Measurements from ENCODE around the gene ILF3.

The ILF3 gene

GRCh38 chr19:10688545-10689280, 34.6 kb downstream of the ILF3 start:
- CTCF ChIA-PET = no interaction called here
- POLR2A ChIA-PET = no interaction called here
- no peak for DNase-seq (ENCODE audit: extremely low spot score)
- TF ChIP-seq TARDBP (IDR thresholded peaks at IDR 0.05) = no peak
- TF ChIP-seq FOXA1 (IDR thresholded peaks at IDR 0.05) = no peak
- TF ChIP-seq ARNT (IDR thresholded peaks at IDR 0.05) = no peak
- TF ChIP-seq NFRKB (IDR thresholded peaks at IDR 0.05) = no peak
- TF ChIP-seq L3MBTL2 (conservative IDR thresholded peaks at IDR 0.05) = no peak
- TF ChIP-seq LEF1 (IDR thresholded peaks at IDR 0.05; ENCODE audit: borderline replicate concordance) = no peak
- no peak for TF ChIP-seq FOXM1 (IDR thresholded peaks at IDR 0.05; ENCODE audit: borderline replicate concordance)
- no peak for TF ChIP-seq FOXK2 (IDR thresholded peaks at IDR 0.05)

- DNase-seq (ENCODE audit: extremely low spot score) = no peak
- ChIA-PET POLR2A (no interaction called here), CTCF (interaction anchor here (0.9 kb wide), 1 partner anchor 174 kb away, joined by 4 read pairs; no protein-coding TSS in a partner anchor)
Measured at GRCh38 chr19:10690341-10690781, 36.2 kb downstream of the ILF3 start.

GRCh38 chr19:10691178-10691881, 37.2 kb downstream of the ILF3 start:
- no peak for DNase-seq (ENCODE audit: extremely low spot score)
- POLR2A ChIA-PET = interaction anchor here (1.4 kb wide), 1 partner anchor 26 kb away, joined by 4 read pairs; the partner anchor contains the start of gene DNM2
- CTCF ChIA-PET = no interaction called here
- no peak for TF ChIP-seq SP1 (IDR thresholded peaks at IDR 0.05)
- no peak for TF ChIP-seq SUZ12 (IDR thresholded peaks at IDR 0.05)
- no peak for TF ChIP-seq PKNOX1 (IDR thresholded peaks at IDR 0.05)

More at GRCh38 chr19:10690341-10690781, 36.2 kb downstream of the ILF3 start:
- no peak for TF ChIP-seq SUZ12 (IDR thresholded peaks at IDR 0.05)
- no peak for TF ChIP-seq FOXK2 (IDR thresholded peaks at IDR 0.05)
- no peak for TF ChIP-seq BHLHE40 (IDR thresholded peaks at IDR 0.05; ENCODE audit: borderline replicate concordance)
- TF ChIP-seq L3MBTL2 (conservative IDR thresholded peaks at IDR 0.05) = no peak
- no peak for TF ChIP-seq ARNT (IDR thresholded peaks at IDR 0.05)
- no peak for TF ChIP-seq PKNOX1 (IDR thresholded peaks at IDR 0.05)
- no peak for TF ChIP-seq FOXM1 (IDR thresholded peaks at IDR 0.05; ENCODE audit: borderline replicate concordance)
- TF ChIP-seq CTBP1 (IDR thresholded peaks at IDR 0.05; ENCODE audit: borderline replicate concordance) = no peak
- no peak for TF ChIP-seq ZNF384 (IDR thresholded peaks at IDR 0.05)
- TF ChIP-seq NFRKB (IDR thresholded peaks at IDR 0.05) = no peak
- no peak for TF ChIP-seq SP1 (IDR thresholded peaks at IDR 0.05)
- no peak for TF ChIP-seq HDGF (IDR thresholded peaks at IDR 0.05; ENCODE audit: borderline replicate concordance)
- TF ChIP-seq ELF4 (IDR thresholded peaks at IDR 0.05) = no peak
- no peak for TF ChIP-seq TARDBP (IDR thresholded peaks at IDR 0.05)
- TF ChIP-seq LEF1 (IDR thresholded peaks at IDR 0.05; ENCODE audit: borderline replicate concordance) = no peak
- no peak for TF ChIP-seq FOXA1 (IDR thresholded peaks at IDR 0.05)

GRCh38 chr19:10691883-10692282, 37.7 kb downstream of the ILF3 start:
- no peak for DNase-seq (ENCODE audit: extremely low spot score)
- POLR2A ChIA-PET = interaction anchor here (1.4 to 1.5 kb wide), 2 partner anchors 26 to 144 kb away, joined by 3 to 4 read pairs; partner anchors contain the start of genes DNM2 and TMED1
- CTCF ChIA-PET = no interaction called here
- TF ChIP-seq LEF1 (IDR thresholded peaks at IDR 0.05; ENCODE audit: borderline replicate concordance) (no peak), PKNOX1 (IDR thresholded peaks at IDR 0.05) (no peak), FOXK2 (IDR thresholded peaks at IDR 0.05) (no peak)

GRCh38 chr19:10692673-10693264, 38.6 kb downstream of the ILF3 start:
- no peak for DNase-seq (ENCODE audit: extremely low spot score)
- no peak for TF ChIP-seq ARNT (IDR thresholded peaks at IDR 0.05)
- no peak for TF ChIP-seq SUZ12 (IDR thresholded peaks at IDR 0.05)
- TF ChIP-seq FOXM1 (IDR thresholded peaks at IDR 0.05; ENCODE audit: borderline replicate concordance) = no peak
- TF ChIP-seq ELF4 (IDR thresholded peaks at IDR 0.05) = no peak
- TF ChIP-seq FOXA1 (IDR thresholded peaks at IDR 0.05) = no peak
- TF ChIP-seq FOXK2 (IDR thresholded peaks at IDR 0.05) = no peak
- TF ChIP-seq BHLHE40 (IDR thresholded peaks at IDR 0.05; ENCODE audit: borderline replicate concordance) = no peak
- TF ChIP-seq PKNOX1 (IDR thresholded peaks at IDR 0.05) = no peak
- TF ChIP-seq LEF1 (IDR thresholded peaks at IDR 0.05; ENCODE audit: borderline replicate concordance) = no peak
- no peak for TF ChIP-seq L3MBTL2 (conservative IDR thresholded peaks at IDR 0.05)
- ChIA-PET CTCF (interaction anchor here (1.1 kb wide), 1 partner anchor 112 kb away, joined by 3 read pairs; no protein-coding TSS in a partner anchor), POLR2A (interaction anchor here (1.1 to 1.5 kb wide), 2 partner anchors 123 to 144 kb away, joined by 3 read pairs; partner anchors contain the start of gene TMED1)
